ENCODE data around the gene FAM120B. TPM values are rescaled to one million over a fixed set of nuclear protein-coding genes. Genes with fewer than 3 reads are reported as not detected.

FAM120B gene
- total RNA-seq, 3 donors from 2014 or later (not counting 1 experiment from before 2014, with no cell fraction given): 37.8 to 55.6 (median 39.9) TPM

- Mint-ChIP-seq H3K4me3 (no peak overlapping the region), H3K27ac (no peak overlapping the region), H3K36me3 (no peaks in the 10 kb centered on the region), H3K27me3 (ENCODE audit: low read depth in 2 of 2) (no peaks in the 10 kb centered on the region), H3K9me3 (peaks cover 4 to 5% of the 10 kb centered on the region in 2 donors), H3K4me1 (peaks cover 53 to 57% of the 10 kb centered on the region in 2 donors)
- intact Hi-C loops (cut with micrococcal nuclease): no loop called here
- Histone ChIP-seq H3K27me3 (ENCODE audit: control insufficient read depth, insufficient read depth, low read length) (no peaks in the 10 kb centered on the region), H3K4me1 (ENCODE audit: control insufficient read depth, insufficient read depth, low read length) (peaks cover 56% of the 10 kb centered on the region), H3K27ac (ENCODE audit: low read length) (no peak overlapping the region), H3K36me3 (ENCODE audit: control insufficient read depth, insufficient read depth, low read length) (no peaks in the 10 kb centered on the region), H3K4me3 (ENCODE audit: low read length) (no peak overlapping the region), H3K9me3 (ENCODE audit: control insufficient read depth, insufficient read depth, low read length) (no peaks in the 10 kb centered on the region)
- 92% methylated on average over 20 of the region's 20 CpGs for WGBS (ENCODE audit: insufficient coverage)
- DNase-seq (no peak), ATAC-seq (no peak)
- TF ChIP-seq, protein P1, sequence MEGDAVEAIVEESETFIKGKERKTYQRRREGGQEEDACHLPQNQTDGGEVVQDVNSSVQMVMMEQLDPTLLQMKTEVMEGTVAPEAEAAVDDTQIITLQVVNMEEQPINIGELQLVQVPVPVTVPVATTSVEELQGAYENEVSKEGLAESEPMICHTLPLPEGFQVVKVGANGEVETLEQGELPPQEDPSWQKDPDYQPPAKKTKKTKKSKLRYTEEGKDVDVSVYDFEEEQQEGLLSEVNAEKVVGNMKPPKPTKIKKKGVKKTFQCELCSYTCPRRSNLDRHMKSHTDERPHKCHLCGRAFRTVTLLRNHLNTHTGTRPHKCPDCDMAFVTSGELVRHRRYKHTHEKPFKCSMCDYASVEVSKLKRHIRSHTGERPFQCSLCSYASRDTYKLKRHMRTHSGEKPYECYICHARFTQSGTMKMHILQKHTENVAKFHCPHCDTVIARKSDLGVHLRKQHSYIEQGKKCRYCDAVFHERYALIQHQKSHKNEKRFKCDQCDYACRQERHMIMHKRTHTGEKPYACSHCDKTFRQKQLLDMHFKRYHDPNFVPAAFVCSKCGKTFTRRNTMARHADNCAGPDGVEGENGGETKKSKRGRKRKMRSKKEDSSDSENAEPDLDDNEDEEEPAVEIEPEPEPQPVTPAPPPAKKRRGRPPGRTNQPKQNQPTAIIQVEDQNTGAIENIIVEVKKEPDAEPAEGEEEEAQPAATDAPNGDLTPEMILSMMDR (IDR thresholded peaks at IDR 0.05): no peak
These were observed 144.6 kb downstream of the FAM120B start for GRCh38 chr6:170450916-170451761.

DNA sequence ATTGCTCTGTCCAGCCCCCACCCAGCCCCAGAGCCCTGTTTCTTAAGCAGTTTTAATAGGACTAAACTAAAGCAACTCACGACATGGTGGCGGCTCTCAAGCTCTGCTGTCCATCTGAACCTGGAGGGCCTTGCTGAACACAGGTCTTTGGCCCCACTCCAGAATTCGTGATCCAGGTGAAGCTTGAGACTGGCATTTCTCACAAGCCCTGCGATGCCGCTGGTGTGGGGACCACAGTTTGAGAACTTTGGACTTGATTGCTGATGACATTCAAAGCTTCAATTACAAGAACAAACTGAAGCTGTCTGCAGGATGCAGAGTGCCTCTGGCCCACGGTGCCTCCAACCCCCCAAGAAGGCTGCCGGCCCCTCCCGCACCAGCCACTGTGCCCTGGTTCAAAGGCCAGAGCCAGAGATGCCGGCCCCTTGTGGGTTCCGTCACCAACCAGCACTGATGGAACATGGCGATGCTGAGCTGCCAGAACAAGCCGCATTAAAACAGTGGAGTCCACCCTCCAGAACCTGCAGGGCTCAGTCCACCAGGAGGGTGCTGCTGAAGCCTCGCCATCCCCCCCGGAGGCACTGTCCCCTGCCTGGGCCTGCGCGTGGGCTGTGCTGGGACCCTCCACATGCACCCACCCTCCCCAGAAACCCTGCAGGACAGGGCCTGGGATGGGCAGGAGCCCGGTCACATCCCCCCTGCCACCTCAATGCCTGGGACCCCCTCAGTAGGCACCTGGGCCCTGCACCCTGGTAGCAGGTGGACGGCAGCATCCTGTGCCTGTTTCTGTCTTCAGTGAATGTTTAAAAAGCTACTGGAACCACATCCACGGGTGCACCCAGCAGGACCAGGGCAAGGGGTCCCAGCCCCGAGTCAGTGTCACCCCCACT, 145.4 kb downstream of the FAM120B start:
- peak overlapping the region; percentile 45 for H3K27ac ChIP-seq (ENCODE audit: low read length)
- intact Hi-C loops (cut with micrococcal nuclease): no loop called here
- no peaks in the 10 kb centered on the region for H3K36me3 ChIP-seq (ENCODE audit: control insufficient read depth, insufficient read depth, low read length)
- Mint-ChIP-seq H3K9me3 (peaks cover 4 to 5% of the 10 kb centered on the region in 2 donors), H3K27ac (peak overlapping the region; percentile 12 to 78), H3K4me1 (peaks cover 48 to 59% of the 10 kb centered on the region in 2 donors), H3K4me3 (no peak overlapping the region), H3K36me3 (no peaks in the 10 kb centered on the region), H3K27me3 (ENCODE audit: low read depth in 2 of 2) (no peaks in the 10 kb centered on the region)
- peaks cover 51% of the 10 kb centered on the region for H3K4me1 ChIP-seq (ENCODE audit: control insufficient read depth, insufficient read depth, low read length)
- H3K9me3 ChIP-seq (ENCODE audit: control insufficient read depth, insufficient read depth, low read length): no peaks in the 10 kb centered on the region
- 93% methylated on average over 20 of the region's 20 CpGs for WGBS (ENCODE audit: insufficient coverage)
- no peak overlapping the region for H3K4me3 ChIP-seq (ENCODE audit: low read length)
- no peaks in the 10 kb centered on the region for H3K27me3 ChIP-seq (ENCODE audit: control insufficient read depth, insufficient read depth, low read length)
- ATAC-seq (no peak), DNase-seq (peak in 1 of 2 donors; percentile 14)
- TF ChIP-seq, protein P1 (IDR thresholded peaks at IDR 0.05): no peak

DNA sequence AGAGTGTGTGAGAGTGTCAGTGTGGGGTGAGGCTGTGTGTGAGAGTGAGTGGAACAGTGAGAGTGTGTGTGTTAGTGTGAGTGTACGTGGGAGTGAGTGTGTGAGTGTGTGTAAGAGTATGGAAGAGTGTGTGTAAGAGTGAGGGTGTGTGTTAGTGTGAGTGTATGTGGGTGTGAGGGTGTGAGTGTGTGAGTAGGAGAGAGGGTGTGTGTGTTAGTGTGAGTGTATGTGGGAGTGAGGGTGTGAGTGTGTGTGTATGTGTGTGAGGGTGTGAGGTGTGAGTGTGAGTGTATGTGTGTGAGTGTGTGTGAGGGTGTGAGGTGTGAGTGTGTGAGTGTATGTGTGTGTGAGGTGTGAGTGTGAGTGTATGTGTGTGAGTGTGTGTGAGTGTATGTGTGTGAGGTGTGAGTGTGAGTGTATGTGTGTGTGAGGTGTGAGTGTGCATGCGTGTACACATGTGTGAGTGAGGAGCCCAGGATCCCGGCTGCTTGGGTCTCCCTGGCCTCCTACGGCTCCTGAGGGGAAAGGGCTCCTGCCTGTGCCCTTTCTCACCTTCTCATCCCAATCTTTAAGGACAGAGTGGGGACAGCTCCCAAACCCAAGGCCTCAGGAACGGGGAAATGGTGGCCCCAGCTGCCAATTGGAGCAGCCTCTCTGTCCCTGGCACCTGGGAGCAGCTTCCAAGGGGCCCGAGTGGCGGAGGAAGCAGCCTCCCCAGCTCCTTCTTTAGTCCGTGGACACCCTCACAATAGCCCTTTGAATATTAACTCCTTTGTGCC, 146.4 kb downstream of the FAM120B start:
- peak overlapping the region; percentile 12 to 78 for H3K27ac Mint-ChIP-seq
- TF ChIP-seq, protein P1 (IDR thresholded peaks at IDR 0.05): no peak
- H3K36me3 ChIP-seq (ENCODE audit: control insufficient read depth, insufficient read depth, low read length): no peaks in the 10 kb centered on the region
- 79% methylated on average over 8 of the region's 8 CpGs for WGBS (ENCODE audit: insufficient coverage)
- no peaks in the 10 kb centered on the region for H3K9me3 ChIP-seq (ENCODE audit: control insufficient read depth, insufficient read depth, low read length)
- intact Hi-C loops (cut with micrococcal nuclease): no loop called here
- no peak overlapping the region for H3K4me3 Mint-ChIP-seq
- DNase-seq: peak in 1 of 2 donors; percentile 14
- H3K27me3 ChIP-seq (ENCODE audit: control insufficient read depth, insufficient read depth, low read length): no peaks in the 10 kb centered on the region
- peak overlapping the region; percentile 45 for H3K27ac ChIP-seq (ENCODE audit: low read length)
- no peak overlapping the region for H3K4me3 ChIP-seq (ENCODE audit: low read length)
- ATAC-seq: peak; percentile 21 to 50 (median 43)
- no peaks in the 10 kb centered on the region for H3K36me3 Mint-ChIP-seq
- no peaks in the 10 kb centered on the region for H3K27me3 Mint-ChIP-seq (ENCODE audit: low read depth in 2 of 2)
- peaks cover 45 to 59% of the 10 kb centered on the region in 2 donors for H3K4me1 Mint-ChIP-seq
- peaks cover 4 to 5% of the 10 kb centered on the region in 2 donors for H3K9me3 Mint-ChIP-seq
- peaks cover 54% of the 10 kb centered on the region for H3K4me1 ChIP-seq (ENCODE audit: control insufficient read depth, insufficient read depth, low read length)

Data from natural killer cell (primary cell).